ENCODE measurements around the gene MYO15B. TPM values are rescaled to one million over a fixed set of nuclear protein-coding genes. Genes with fewer than 3 reads are reported as not detected.
A peak's percentile ranks its signal among the peaks of the same experiment; 100 is the strongest.

MYO15B gene
- total RNA-seq, 2 donors from 2014 or later: 210 to 462 TPM

DNA sequence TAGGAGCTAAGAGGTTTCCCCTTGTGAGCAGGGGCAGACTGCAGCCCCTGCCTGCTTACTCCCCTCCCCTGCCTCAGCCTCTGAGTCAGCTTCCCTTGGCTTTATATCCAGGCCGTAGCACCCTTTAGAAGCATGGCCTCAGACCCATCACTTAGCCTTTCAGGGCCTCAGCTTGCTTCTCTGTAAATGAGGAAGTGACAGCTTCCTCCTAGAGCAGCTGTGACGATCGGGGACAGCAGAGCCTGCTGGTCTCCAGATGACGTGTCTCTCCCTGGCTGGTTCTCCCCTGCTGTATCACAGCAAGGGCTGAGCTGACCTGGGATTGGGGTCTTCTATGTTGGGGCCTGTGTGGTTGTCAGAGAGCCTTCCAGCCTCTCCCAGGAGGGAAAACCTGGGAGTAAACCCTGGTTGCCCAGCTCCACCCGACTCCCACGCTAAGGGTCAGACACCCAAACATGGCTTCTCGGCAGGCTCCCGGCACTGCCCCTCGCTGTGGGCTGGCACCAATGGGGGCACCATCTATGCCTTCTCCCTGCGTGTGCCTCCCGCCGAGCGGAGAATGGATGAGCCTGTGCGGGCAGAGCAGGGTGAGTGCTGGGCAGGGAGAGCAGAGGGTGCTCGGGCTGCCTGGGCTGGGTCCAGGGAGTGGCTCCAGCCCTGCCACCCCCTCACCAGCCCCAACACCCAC lies 16.3 kb upstream of the MYO15B start:
- Histone ChIP-seq H3K4me3 (no peak overlapping the region), H3K36me3 (no peaks in the 10 kb centered on the region), H3K27ac (peak overlapping the region; percentile 33), H3K9me3 (no peaks in the 10 kb centered on the region), H3K4me1 (no peaks in the 10 kb centered on the region), H3K27me3 (no peaks in the 10 kb centered on the region), H3K9ac (ENCODE audit: low read depth in 2 of 2, low read length in 2 of 2) (peak overlapping the region in 1 of 2 donors; percentile 40)
- TF ChIP-seq, protein P1, sequence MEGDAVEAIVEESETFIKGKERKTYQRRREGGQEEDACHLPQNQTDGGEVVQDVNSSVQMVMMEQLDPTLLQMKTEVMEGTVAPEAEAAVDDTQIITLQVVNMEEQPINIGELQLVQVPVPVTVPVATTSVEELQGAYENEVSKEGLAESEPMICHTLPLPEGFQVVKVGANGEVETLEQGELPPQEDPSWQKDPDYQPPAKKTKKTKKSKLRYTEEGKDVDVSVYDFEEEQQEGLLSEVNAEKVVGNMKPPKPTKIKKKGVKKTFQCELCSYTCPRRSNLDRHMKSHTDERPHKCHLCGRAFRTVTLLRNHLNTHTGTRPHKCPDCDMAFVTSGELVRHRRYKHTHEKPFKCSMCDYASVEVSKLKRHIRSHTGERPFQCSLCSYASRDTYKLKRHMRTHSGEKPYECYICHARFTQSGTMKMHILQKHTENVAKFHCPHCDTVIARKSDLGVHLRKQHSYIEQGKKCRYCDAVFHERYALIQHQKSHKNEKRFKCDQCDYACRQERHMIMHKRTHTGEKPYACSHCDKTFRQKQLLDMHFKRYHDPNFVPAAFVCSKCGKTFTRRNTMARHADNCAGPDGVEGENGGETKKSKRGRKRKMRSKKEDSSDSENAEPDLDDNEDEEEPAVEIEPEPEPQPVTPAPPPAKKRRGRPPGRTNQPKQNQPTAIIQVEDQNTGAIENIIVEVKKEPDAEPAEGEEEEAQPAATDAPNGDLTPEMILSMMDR (IDR thresholded peaks at IDR 0.05): no peak
- intact Hi-C loops (cut with DNase I): no loop called here
- DNase-seq: no peak

GRCh38 chr17:75571885-75572215 lies 15.8 kb upstream of the MYO15B start:
- intact Hi-C loops (cut with DNase I): no loop called here
- H3K27ac ChIP-seq: no peak overlapping the region
- H3K9ac ChIP-seq (ENCODE audit: low read depth in 2 of 2, low read length in 2 of 2): peak overlapping the region in 1 of 2 donors; percentile 34
- no peaks in the 10 kb centered on the region for H3K9me3 ChIP-seq
- no peaks in the 10 kb centered on the region for H3K4me1 ChIP-seq
- TF ChIP-seq, protein P1 (IDR thresholded peaks at IDR 0.05): no peak
- no peaks in the 10 kb centered on the region for H3K27me3 ChIP-seq
- DNase-seq: no peak
- no peaks in the 10 kb centered on the region for H3K36me3 ChIP-seq
- no peak overlapping the region for H3K4me3 ChIP-seq

- Histone ChIP-seq H3K27ac (no peak overlapping the region), H3K4me1 (no peaks in the 10 kb centered on the region), H3K27me3 (no peaks in the 10 kb centered on the region), H3K9ac (ENCODE audit: low read depth in 2 of 2, low read length in 2 of 2) (peak overlapping the region in 1 of 2 donors; percentile 8), H3K9me3 (no peaks in the 10 kb centered on the region), H3K36me3 (no peaks in the 10 kb centered on the region), H3K4me3 (no peak overlapping the region)
- TF ChIP-seq, protein P1 (IDR thresholded peaks at IDR 0.05): no peak
- intact Hi-C loops (cut with DNase I): no loop called here
- no peak for DNase-seq
Measured at GRCh38 chr17:75572713-75573539, 14.7 kb upstream of the MYO15B start.

- DNase-seq: no peak
- Histone ChIP-seq H3K36me3 (no peaks in the 10 kb centered on the region), H3K9ac (ENCODE audit: low read depth in 2 of 2, low read length in 2 of 2) (no peak overlapping the region), H3K4me3 (no peak overlapping the region), H3K27me3 (no peaks in the 10 kb centered on the region), H3K27ac (no peak overlapping the region), H3K4me1 (no peaks in the 10 kb centered on the region), H3K9me3 (no peaks in the 10 kb centered on the region)
- TF ChIP-seq, protein P1 (IDR thresholded peaks at IDR 0.05): no peak
- intact Hi-C loops (cut with DNase I): no loop called here
Measured at GRCh38 chr17:75573540-75573957, 14.1 kb upstream of the MYO15B start.

DNA sequence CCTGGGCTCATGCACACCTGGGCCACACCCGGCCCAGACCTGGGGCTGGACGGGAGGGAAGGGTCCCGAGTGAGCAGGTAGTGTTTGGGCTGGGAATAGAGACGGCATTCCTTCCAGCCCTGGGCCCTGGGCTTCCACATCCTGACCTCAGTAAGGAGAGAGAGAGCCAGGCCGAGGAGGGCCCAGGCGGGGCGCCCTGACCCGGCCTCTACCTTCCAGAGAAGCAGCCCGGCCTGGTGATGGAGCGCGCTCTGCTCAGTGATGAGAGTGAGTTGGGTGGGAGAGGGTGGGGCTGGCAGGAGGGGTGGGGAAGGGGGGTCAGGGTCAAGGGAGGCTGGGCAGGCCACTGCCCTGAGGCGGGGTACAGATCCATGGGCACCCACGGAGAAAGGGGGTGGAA lies 13.6 kb upstream of the MYO15B start:
- DNase-seq: no peak
- Histone ChIP-seq H3K27ac (no peak overlapping the region), H3K9ac (ENCODE audit: low read depth in 2 of 2, low read length in 2 of 2) (no peak overlapping the region), H3K9me3 (no peaks in the 10 kb centered on the region), H3K4me3 (no peak overlapping the region), H3K27me3 (no peaks in the 10 kb centered on the region), H3K36me3 (no peaks in the 10 kb centered on the region), H3K4me1 (peaks cover 2% of the 10 kb centered on the region)
- TF ChIP-seq, protein P1 (IDR thresholded peaks at IDR 0.05): no peak
- intact Hi-C loops (cut with DNase I): no loop called here

Measured in colonic mucosa (tissue), 4 donors.